Astrocyte (in vitro differentiated cells and primary cell): Measurements from ENCODE around the gene KCNK5. TPM values are rescaled to one million over a fixed set of nuclear protein-coding genes. Genes with fewer than 3 reads are reported as not detected.

Experiments
- DNase-seq: peaks from one replicate; pipeline ENCODE4 v3.0.0-alpha.2; 2010; ENCODE audit warnings: low read depth
- FAIRE-seq: peaks from 2 replicates; lab custom pipeline; 2011; peaks lifted over from hg19 to GRCh38; lab: Jason Lieb, UNC
- H2AFZ ChIP-seq: 2 replicates; pipeline ENCODE4 v1.6.0; 2012; ENCODE audit warnings: low read depth, low read length, inconsistent platforms
- H3K27ac ChIP-seq: 2 replicates; pipeline ENCODE4 v1.5.1; 2011; ENCODE audit warnings: low read depth, low read length, inconsistent platforms
- H3K27me3 ChIP-seq: 2 replicates; pipeline ENCODE4 v1.6.0; 2011; ENCODE audit warnings: low read length, inconsistent platforms; ENCODE audit not compliant: insufficient read depth
- H3K36me3 ChIP-seq: 2 replicates; pipeline ENCODE4 v1.5.1; 2011; ENCODE audit warnings: low read length, inconsistent platforms; ENCODE audit not compliant: insufficient read depth
- H3K4me1 ChIP-seq: 2 replicates; pipeline ENCODE4 v1.5.1; 2011; ENCODE audit warnings: low read length, inconsistent platforms; ENCODE audit not compliant: insufficient read depth
- H3K4me2 ChIP-seq: 2 replicates; pipeline ENCODE4 v1.6.0; 2012; ENCODE audit warnings: low read length, inconsistent platforms
- H3K4me3 ChIP-seq: 2 replicates; pipeline ENCODE4 v1.5.1; 2011; ENCODE audit warnings: low read depth, mild to moderate bottlenecking, low read length, inconsistent platforms; ENCODE audit not compliant: insufficient read depth
- H3K79me2 ChIP-seq: 2 replicates; pipeline ENCODE4 v1.6.0; 2012; ENCODE audit warnings: mild to moderate bottlenecking, low read length, inconsistent platforms; ENCODE audit not compliant: insufficient read depth
- H3K9ac ChIP-seq: 2 replicates; pipeline ENCODE4 v1.6.0; 2012; ENCODE audit warnings: mild to moderate bottlenecking, low read length, inconsistent platforms
- H3K9me3 ChIP-seq: 2 replicates; pipeline ENCODE4 v1.5.1; 2012; ENCODE audit warnings: low read depth, mild to moderate bottlenecking, low read length, inconsistent platforms; ENCODE audit not compliant: insufficient read depth
- H4K20me1 ChIP-seq: 2 replicates; pipeline ENCODE4 v1.6.0; 2012; ENCODE audit warnings: low read length, inconsistent platforms; ENCODE audit not compliant: insufficient read depth
- H3K27ac Mint-ChIP-seq: one replicate; pipeline ENCODE4 v1.8.0; 2021; ENCODE audit warnings: mild to moderate bottlenecking, mixed read lengths; ENCODE audit not compliant: unreplicated experiment
- H3K27me3 Mint-ChIP-seq: one replicate; pipeline ENCODE4 v1.8.0; 2021; ENCODE audit warnings: low read depth, mixed read lengths; ENCODE audit not compliant: unreplicated experiment
- H3K36me3 Mint-ChIP-seq: one replicate; pipeline ENCODE4 v1.8.0; 2021; ENCODE audit warnings: low read depth, mixed read lengths; ENCODE audit not compliant: unreplicated experiment
- H3K4me1 Mint-ChIP-seq: one replicate; pipeline ENCODE4 v1.8.0; 2021; ENCODE audit warnings: low read depth, mixed read lengths; ENCODE audit not compliant: unreplicated experiment
- H3K4me3 Mint-ChIP-seq: one replicate; pipeline ENCODE4 v1.8.0; 2021; ENCODE audit warnings: mild to moderate bottlenecking, moderate library complexity, mixed read lengths; ENCODE audit not compliant: unreplicated experiment
- H3K9me3 Mint-ChIP-seq: one replicate; pipeline ENCODE4 v1.8.0; 2021; ENCODE audit warnings: mild to moderate bottlenecking, mixed read lengths; ENCODE audit not compliant: unreplicated experiment
- EZH2 ChIP-seq: IDR thresholded peaks from 2 replicates; pipeline ENCODE4 v1.6.1; 2012; ENCODE audit warnings: mild to moderate bottlenecking, low read length, inconsistent platforms; ENCODE audit not compliant: insufficient read depth
- total RNA-seq: library from RNA; stranded (reverse); gene quantifications from 2 replicates; pipeline ENCODE4 v1.2.1, GENCODE V29; 2021
- TF ChIP-seq, protein P1 (sequence below): IDR thresholded peaks from 2 replicates; pipeline ENCODE4 v1.5.1; 2011; ENCODE audit warnings: low read depth, mild to moderate bottlenecking, inconsistent platforms, low read length, moderate library complexity; ENCODE audit not compliant: insufficient read depth

KCNK5 gene
- total RNA-seq, 1 donor from 2014 or later: 0.14 TPM

DNA sequence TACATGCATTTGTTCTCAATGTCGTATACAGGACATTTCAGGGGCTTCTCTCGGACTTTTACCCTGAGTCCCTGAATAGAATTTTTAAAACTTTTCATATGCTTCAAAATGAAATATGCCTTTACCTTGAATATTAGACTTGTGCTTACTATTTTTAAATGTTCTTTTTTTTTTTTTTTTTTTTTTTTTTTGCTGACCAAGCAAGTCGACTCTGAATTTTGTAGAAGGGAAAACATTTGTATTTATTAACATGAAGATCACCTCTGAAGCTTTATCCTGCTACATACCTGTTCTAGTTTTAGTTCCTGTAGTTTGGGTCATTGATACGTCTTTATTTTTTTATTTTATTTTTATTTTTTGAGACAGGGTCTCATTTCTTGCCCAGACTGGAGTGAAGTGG is 74.6 kb downstream of the KCNK5 start:
- no peaks in the 10 kb centered on the region for H3K4me1 Mint-ChIP-seq
- no peak overlapping the region for H3K9ac ChIP-seq
- H3K9me3 Mint-ChIP-seq: peaks cover 3% of the 10 kb centered on the region
- H3K4me1 ChIP-seq: no peaks in the 10 kb centered on the region
- no peaks in the 10 kb centered on the region for H3K36me3 ChIP-seq
- no peak overlapping the region for H3K4me2 ChIP-seq
- H3K36me3 Mint-ChIP-seq: no peaks in the 10 kb centered on the region
- no peak overlapping the region for H2AFZ ChIP-seq
- H3K79me2 ChIP-seq: no peaks in the 10 kb centered on the region
- no peak overlapping the region for H3K27ac ChIP-seq
- H3K4me3 ChIP-seq: no peak overlapping the region
- H3K9me3 ChIP-seq: no peaks in the 10 kb centered on the region
- no peaks in the 10 kb centered on the region for H3K27me3 ChIP-seq
- DNase-seq (no peak), FAIRE-seq (no peak)
- no peaks in the 10 kb centered on the region for H4K20me1 ChIP-seq
- TF ChIP-seq EZH2: no peak
- TF ChIP-seq, protein P1, sequence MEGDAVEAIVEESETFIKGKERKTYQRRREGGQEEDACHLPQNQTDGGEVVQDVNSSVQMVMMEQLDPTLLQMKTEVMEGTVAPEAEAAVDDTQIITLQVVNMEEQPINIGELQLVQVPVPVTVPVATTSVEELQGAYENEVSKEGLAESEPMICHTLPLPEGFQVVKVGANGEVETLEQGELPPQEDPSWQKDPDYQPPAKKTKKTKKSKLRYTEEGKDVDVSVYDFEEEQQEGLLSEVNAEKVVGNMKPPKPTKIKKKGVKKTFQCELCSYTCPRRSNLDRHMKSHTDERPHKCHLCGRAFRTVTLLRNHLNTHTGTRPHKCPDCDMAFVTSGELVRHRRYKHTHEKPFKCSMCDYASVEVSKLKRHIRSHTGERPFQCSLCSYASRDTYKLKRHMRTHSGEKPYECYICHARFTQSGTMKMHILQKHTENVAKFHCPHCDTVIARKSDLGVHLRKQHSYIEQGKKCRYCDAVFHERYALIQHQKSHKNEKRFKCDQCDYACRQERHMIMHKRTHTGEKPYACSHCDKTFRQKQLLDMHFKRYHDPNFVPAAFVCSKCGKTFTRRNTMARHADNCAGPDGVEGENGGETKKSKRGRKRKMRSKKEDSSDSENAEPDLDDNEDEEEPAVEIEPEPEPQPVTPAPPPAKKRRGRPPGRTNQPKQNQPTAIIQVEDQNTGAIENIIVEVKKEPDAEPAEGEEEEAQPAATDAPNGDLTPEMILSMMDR: no peak
- H3K27ac Mint-ChIP-seq: no peak overlapping the region
- no peak overlapping the region for H3K4me3 Mint-ChIP-seq
- peaks cover 12% of the 10 kb centered on the region for H3K27me3 Mint-ChIP-seq

DNA sequence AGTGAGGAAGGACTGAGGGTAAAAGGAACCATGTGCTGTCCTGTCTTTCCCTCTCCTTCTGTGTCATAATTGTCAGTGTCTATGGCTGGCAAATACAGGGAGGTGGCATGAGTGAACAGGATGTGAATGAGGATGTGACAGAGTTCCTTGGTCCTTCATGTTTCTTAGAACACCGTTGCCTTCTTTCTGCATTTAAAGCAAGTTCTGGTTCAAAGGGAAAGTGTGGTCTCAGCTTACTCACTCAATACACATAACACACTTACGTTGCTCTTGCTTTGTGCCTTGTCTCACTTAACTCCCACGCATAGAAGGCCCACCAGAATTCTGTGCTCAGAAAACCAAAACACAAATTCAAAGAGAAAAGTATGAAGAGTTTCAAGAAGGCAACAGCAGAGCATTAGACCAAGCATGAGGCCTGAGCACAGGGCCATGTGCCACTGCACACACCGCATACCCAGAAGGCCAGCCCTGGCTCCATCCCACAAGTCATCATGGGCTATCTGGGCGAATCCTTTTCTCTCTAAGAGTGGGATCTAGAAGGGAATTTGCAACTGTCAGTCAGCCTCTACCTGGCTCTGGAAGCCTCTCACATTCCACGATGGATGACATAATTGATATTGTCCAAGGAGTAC is 75.4 kb downstream of the KCNK5 start:
- no peaks in the 10 kb centered on the region for H4K20me1 ChIP-seq
- no peaks in the 10 kb centered on the region for H3K27me3 ChIP-seq
- no peak overlapping the region for H3K9ac ChIP-seq
- H3K79me2 ChIP-seq: no peaks in the 10 kb centered on the region
- peaks cover 19% of the 10 kb centered on the region for H3K27me3 Mint-ChIP-seq
- H3K4me1 Mint-ChIP-seq: no peaks in the 10 kb centered on the region
- peaks cover 2% of the 10 kb centered on the region for H3K9me3 Mint-ChIP-seq
- H3K9me3 ChIP-seq: no peaks in the 10 kb centered on the region
- H3K27ac ChIP-seq: no peak overlapping the region
- no peak for DNase-seq
- no peak overlapping the region for H3K27ac Mint-ChIP-seq
- no peak for TF ChIP-seq EZH2
- TF ChIP-seq, protein P1: no peak
- H3K4me3 ChIP-seq: no peak overlapping the region
- no peak overlapping the region for H2AFZ ChIP-seq
- H3K4me2 ChIP-seq: no peak overlapping the region
- H3K4me1 ChIP-seq: no peaks in the 10 kb centered on the region
- no peaks in the 10 kb centered on the region for H3K36me3 ChIP-seq
- H3K4me3 Mint-ChIP-seq: no peak overlapping the region
- H3K36me3 Mint-ChIP-seq: no peaks in the 10 kb centered on the region
- no peak for FAIRE-seq

DNA sequence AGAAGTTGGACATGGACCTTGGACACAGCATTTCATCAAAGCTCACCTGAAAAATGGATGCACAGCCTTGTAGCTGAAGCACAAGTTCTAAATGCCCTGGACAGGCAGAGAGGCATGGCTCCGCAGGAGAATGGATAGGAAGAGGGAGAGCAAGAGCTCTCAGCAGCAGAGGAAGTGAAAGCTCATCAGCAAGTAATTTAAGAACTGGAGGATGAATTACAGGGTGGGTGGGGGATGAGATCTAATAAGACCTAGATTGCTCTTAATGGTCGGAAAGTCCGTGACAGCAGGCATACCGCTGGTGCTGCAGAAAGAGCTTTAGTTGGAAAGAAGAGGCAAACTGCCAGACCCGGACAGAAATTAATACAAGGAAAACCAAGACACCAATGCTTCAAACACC is 77.0 kb downstream of the KCNK5 start:
- H3K27me3 Mint-ChIP-seq: peaks cover 33% of the 10 kb centered on the region
- no peaks in the 10 kb centered on the region for H3K9me3 ChIP-seq
- no peaks in the 10 kb centered on the region for H3K36me3 ChIP-seq
- H3K9me3 Mint-ChIP-seq: no peaks in the 10 kb centered on the region
- H4K20me1 ChIP-seq: no peaks in the 10 kb centered on the region
- no peak overlapping the region for H3K27ac ChIP-seq
- DNase-seq (no peak), FAIRE-seq (no peak)
- H3K9ac ChIP-seq: no peak overlapping the region
- H3K4me1 Mint-ChIP-seq: no peaks in the 10 kb centered on the region
- no peak overlapping the region for H3K27ac Mint-ChIP-seq
- no peak for TF ChIP-seq EZH2
- TF ChIP-seq, protein P1: no peak
- no peak overlapping the region for H3K4me3 ChIP-seq
- H2AFZ ChIP-seq: no peak overlapping the region
- no peaks in the 10 kb centered on the region for H3K4me1 ChIP-seq
- H3K4me3 Mint-ChIP-seq: no peak overlapping the region
- no peaks in the 10 kb centered on the region for H3K27me3 ChIP-seq
- no peaks in the 10 kb centered on the region for H3K36me3 Mint-ChIP-seq
- H3K4me2 ChIP-seq: no peak overlapping the region
- no peaks in the 10 kb centered on the region for H3K79me2 ChIP-seq
